ENCODE results near the gene SARS1. TPM values are rescaled to one million over a fixed set of nuclear protein-coding genes. Genes with fewer than 3 reads are reported as not detected.

Gene SARS1
- total and polyA plus RNA-seq, 7 experiments from 2014 or later = 110 to 179 (median 135) TPM

- ATAC-seq (peak; percentile 76), DNase-seq (peak in 3 of 9 donors; percentile 17 to 32 (median 23))
- Histone ChIP-seq H3K4me1 (ENCODE audit: control insufficient read depth in 2 of 2, insufficient read depth in 2 of 2, low read length in 2 of 2) (peaks cover 5 to 12% of the 10 kb centered on the region in 2 donors), H3K4me3 (ENCODE audit: low read length) (no peak overlapping the region), H3K9me3 (ENCODE audit: control insufficient read depth in 2 of 3, low read length in 3 of 3) (no peaks in the 10 kb centered on the region), H3K27ac (ENCODE audit: low read depth, low read length) (no peak overlapping the region), H3K36me3 (ENCODE audit: control insufficient read depth in 2 of 3, insufficient read depth in 3 of 3, low read length in 3 of 3) (peaks cover 12 to 50% (median 18%) of the 10 kb centered on the region in 3 experiments), H3K27me3 (ENCODE audit: control insufficient read depth in 2 of 2, insufficient read depth in 2 of 2, low read length in 2 of 2) (no peaks in the 10 kb centered on the region)
- ChIA-PET CTCF (interaction anchor here (0.6 to 1.2 kb wide), 3 partner anchors 13 to 161 kb away, joined by 3 to 4 read pairs (median 3); no protein-coding TSS in a partner anchor), POLR2A (interaction anchor here (1.1 kb wide), 1 partner anchor 14 kb away, joined by 3 read pairs; no protein-coding TSS in a partner anchor)
- Mint-ChIP-seq H3K4me3 (no peak overlapping the region), H3K36me3 (peaks cover 3 to 21% (median 12%) of the 10 kb centered on the region in 5 donors), H3K27me3 (peaks cover 0 to 15% (median 6%) of the 10 kb centered on the region in 5 donors), H3K4me1 (peaks cover 16 to 32% (median 23%) of the 10 kb centered on the region in 7 donors), H3K27ac (peak overlapping the region in 7 of 9 donors; percentile 29 to 82 (median 69)), H3K9me3 (peaks cover 0 to 1% (median 0%) of the 10 kb centered on the region in 11 donors)
- intact Hi-C loops (cut with micrococcal nuclease) = loop anchor here (1.0 kb wide), 2 partner anchors 10 to 294 kb away; partner anchors contain the start of gene CELSR2 (in 1 of the 2)
Observed at GRCh38 chr1:109239409-109240068, 25.8 kb downstream of the SARS1 start.

- Histone ChIP-seq H3K27ac (ENCODE audit: low read depth, low read length) (no peak overlapping the region), H3K4me3 (ENCODE audit: low read length) (no peak overlapping the region), H3K27me3 (ENCODE audit: control insufficient read depth in 2 of 2, insufficient read depth in 2 of 2, low read length in 2 of 2) (no peaks in the 10 kb centered on the region), H3K36me3 (ENCODE audit: control insufficient read depth in 2 of 3, insufficient read depth in 3 of 3, low read length in 3 of 3) (peaks cover 7 to 41% (median 13%) of the 10 kb centered on the region in 3 experiments), H3K4me1 (ENCODE audit: control insufficient read depth in 2 of 2, insufficient read depth in 2 of 2, low read length in 2 of 2) (peaks cover 5 to 12% of the 10 kb centered on the region in 2 donors), H3K9me3 (ENCODE audit: control insufficient read depth in 2 of 3, low read length in 3 of 3) (no peaks in the 10 kb centered on the region)
- intact Hi-C loops (cut with micrococcal nuclease) = loop anchor here (1.0 kb wide), 1 partner anchor 9 kb away; the partner anchor contains the start of gene CELSR2 (in 2 of the 2)
- ATAC-seq (no peak), DNase-seq (no peak)
- Mint-ChIP-seq H3K4me3 (peak overlapping the region in 2 of 10 donors; percentile 25 to 29), H3K27me3 (peaks cover 0 to 17% (median 8%) of the 10 kb centered on the region in 5 donors), H3K4me1 (peaks cover 10 to 27% (median 17%) of the 10 kb centered on the region in 7 donors), H3K27ac (peak overlapping the region in 7 of 9 donors; percentile 48 to 75 (median 71)), H3K36me3 (peaks cover 3 to 14% (median 10%) of the 10 kb centered on the region in 5 donors), H3K9me3 (peaks cover 0 to 1% (median 0%) of the 10 kb centered on the region in 11 donors)
- CTCF ChIA-PET = interaction anchor here (1.2 kb wide), 1 partner anchor 160 kb away, joined by 3 read pairs; no protein-coding TSS in a partner anchor
- POLR2A ChIA-PET = interaction anchor here (1.0 to 1.1 kb wide), 2 partner anchors 10 to 13 kb away, joined by 3 read pairs; no protein-coding TSS in a partner anchor
Observed at GRCh38 chr1:109240158-109241152, 26.7 kb downstream of the SARS1 start.

GRCh38 chr1:109241344-109241743, 27.6 kb downstream of the SARS1 start:
- ATAC-seq = no peak

GRCh38 chr1:109241841-109242345, 28.2 kb downstream of the SARS1 start:
- peak overlapping the region in 7 of 10 donors; percentile 13 to 42 (median 27) for H3K4me3 Mint-ChIP-seq
- no peak for DNase-seq
- intact Hi-C loops (cut with micrococcal nuclease) = loop anchor here in 1 of 2 donors (1.0 kb wide), 1 partner anchor 7 kb away; the partner anchor contains the start of gene CELSR2
- H3K4me3 ChIP-seq (ENCODE audit: low read length) = no peak overlapping the region
- peaks cover 0 to 1% (median 0%) of the 10 kb centered on the region in 11 donors for H3K9me3 Mint-ChIP-seq
- H3K27me3 Mint-ChIP-seq = peaks cover 0 to 22% (median 8%) of the 10 kb centered on the region in 5 donors
- no peak overlapping the region for H3K27ac ChIP-seq (ENCODE audit: low read depth, low read length)
- ChIA-PET POLR2A (no interaction called here), CTCF (interaction anchor here (0.6 kb wide), 1 partner anchor 157 kb away, joined by 3 read pairs; no protein-coding TSS in a partner anchor)
- peaks cover 0 to 27% (median 5%) of the 10 kb centered on the region in 3 experiments for H3K36me3 ChIP-seq (ENCODE audit: control insufficient read depth in 2 of 3, insufficient read depth in 3 of 3, low read length in 3 of 3)
- ATAC-seq = no peak
- peaks cover 5 to 12% of the 10 kb centered on the region in 2 donors for H3K4me1 ChIP-seq (ENCODE audit: control insufficient read depth in 2 of 2, insufficient read depth in 2 of 2, low read length in 2 of 2)
- H3K27me3 ChIP-seq (ENCODE audit: control insufficient read depth in 2 of 2, insufficient read depth in 2 of 2, low read length in 2 of 2) = no peaks in the 10 kb centered on the region
- no peaks in the 10 kb centered on the region for H3K9me3 ChIP-seq (ENCODE audit: control insufficient read depth in 2 of 3, low read length in 3 of 3)
- H3K4me1 Mint-ChIP-seq = peaks cover 8 to 27% (median 17%) of the 10 kb centered on the region in 7 donors
- peak overlapping the region in 7 of 9 donors; percentile 26 to 82 (median 53) for H3K27ac Mint-ChIP-seq
- peaks cover 3 to 4% (median 4%) of the 10 kb centered on the region in 5 donors for H3K36me3 Mint-ChIP-seq

More at GRCh38 chr1:109241344-109241743, 27.6 kb downstream of the SARS1 start:
- ChIA-PET CTCF (interaction anchor here (0.6 kb wide), 1 partner anchor 158 kb away, joined by 3 read pairs; no protein-coding TSS in a partner anchor), POLR2A (no interaction called here)
- Mint-ChIP-seq H3K27ac (peak overlapping the region in 6 of 9 donors; percentile 26 to 82 (median 54)), H3K9me3 (peaks cover 0 to 1% (median 0%) of the 10 kb centered on the region in 11 donors), H3K36me3 (peaks cover 3 to 5% (median 4%) of the 10 kb centered on the region in 5 donors), H3K4me1 (peaks cover 8 to 27% (median 17%) of the 10 kb centered on the region in 7 donors), H3K27me3 (peaks cover 0 to 17% (median 8%) of the 10 kb centered on the region in 5 donors), H3K4me3 (peak overlapping the region in 6 of 10 donors; percentile 23 to 40 (median 30))
- H3K4me1 ChIP-seq (ENCODE audit: control insufficient read depth in 2 of 2, insufficient read depth in 2 of 2, low read length in 2 of 2) = peaks cover 5 to 12% of the 10 kb centered on the region in 2 donors
- intact Hi-C loops (cut with micrococcal nuclease) = loop anchor here in 1 of 2 donors (1.0 kb wide), 1 partner anchor 8 kb away; the partner anchor contains the start of gene CELSR2
- H3K9me3 ChIP-seq (ENCODE audit: control insufficient read depth in 2 of 3, low read length in 3 of 3) = no peaks in the 10 kb centered on the region
- no peak for DNase-seq
- H3K27me3 ChIP-seq (ENCODE audit: control insufficient read depth in 2 of 2, insufficient read depth in 2 of 2, low read length in 2 of 2) = no peaks in the 10 kb centered on the region
- no peak overlapping the region for H3K4me3 ChIP-seq (ENCODE audit: low read length)
- H3K36me3 ChIP-seq (ENCODE audit: control insufficient read depth in 2 of 3, insufficient read depth in 3 of 3, low read length in 3 of 3) = peaks cover 0 to 32% (median 5%) of the 10 kb centered on the region in 3 experiments
- no peak overlapping the region for H3K27ac ChIP-seq (ENCODE audit: low read depth, low read length)

GRCh38 chr1:109242387-109242786, 28.7 kb downstream of the SARS1 start:
- ChIA-PET CTCF (no interaction called here), POLR2A (no interaction called here)
- Mint-ChIP-seq H3K4me1 (peaks cover 8 to 27% (median 17%) of the 10 kb centered on the region in 7 donors), H3K9me3 (peaks cover 0 to 1% (median 0%) of the 10 kb centered on the region in 11 donors), H3K36me3 (peaks cover under 1 to 4% (median 3%) of the 10 kb centered on the region in 5 donors), H3K4me3 (peak overlapping the region in 6 of 10 donors; percentile 2 to 42 (median 30)), H3K27ac (peak overlapping the region in 6 of 9 donors; percentile 23 to 70 (median 50)), H3K27me3 (peaks cover 0 to 23% (median 8%) of the 10 kb centered on the region in 5 donors)
- Histone ChIP-seq H3K36me3 (ENCODE audit: control insufficient read depth in 2 of 3, insufficient read depth in 3 of 3, low read length in 3 of 3) (peaks cover 0 to 22% (median 2%) of the 10 kb centered on the region in 3 experiments), H3K27ac (ENCODE audit: low read depth, low read length) (no peak overlapping the region), H3K27me3 (ENCODE audit: control insufficient read depth in 2 of 2, insufficient read depth in 2 of 2, low read length in 2 of 2) (no peaks in the 10 kb centered on the region), H3K9me3 (ENCODE audit: control insufficient read depth in 2 of 3, low read length in 3 of 3) (no peaks in the 10 kb centered on the region), H3K4me1 (ENCODE audit: control insufficient read depth in 2 of 2, insufficient read depth in 2 of 2, low read length in 2 of 2) (peaks cover 5 to 12% of the 10 kb centered on the region in 2 donors), H3K4me3 (ENCODE audit: low read length) (no peak overlapping the region)
- no peak for DNase-seq
- ATAC-seq = no peak
- intact Hi-C loops (cut with micrococcal nuclease) = no loop called here
